GM19463 (cell line): ENCODE data around the gene PPM1E.

Experiments used
- ATAC-seq: cut with Tn5 transposase; IDR thresholded peaks from one replicate; pipeline ENCODE4 v1.9.1; 2021; ENCODE audit warnings: mild to moderate bottlenecking, moderate library complexity; ENCODE audit not compliant: unreplicated experiment

Gene PPM1E

DNA sequence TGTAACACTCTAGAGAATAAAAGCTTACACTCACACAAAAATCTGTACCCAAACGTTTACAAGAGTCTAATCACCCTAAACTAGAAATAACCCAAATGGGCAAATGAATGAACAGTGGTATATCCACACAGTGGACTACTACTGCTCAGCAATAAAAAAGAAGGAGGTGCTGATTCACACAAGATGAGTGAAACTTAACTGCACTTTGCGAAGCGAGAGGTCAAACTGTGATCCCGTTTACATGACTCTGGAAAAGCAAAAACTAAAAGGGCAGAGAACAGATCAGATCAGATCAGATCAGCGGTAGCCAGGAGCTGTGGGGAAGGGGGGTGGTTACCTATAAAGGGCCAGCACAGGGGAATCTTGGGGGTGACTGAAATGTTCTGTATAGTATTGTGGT lies 237.7 kb downstream of the PPM1E start:
- no peak for ATAC-seq

GRCh38 chr17:58995247-58995940 lies 239.7 kb downstream of the PPM1E start:
- no peak for ATAC-seq

DNA sequence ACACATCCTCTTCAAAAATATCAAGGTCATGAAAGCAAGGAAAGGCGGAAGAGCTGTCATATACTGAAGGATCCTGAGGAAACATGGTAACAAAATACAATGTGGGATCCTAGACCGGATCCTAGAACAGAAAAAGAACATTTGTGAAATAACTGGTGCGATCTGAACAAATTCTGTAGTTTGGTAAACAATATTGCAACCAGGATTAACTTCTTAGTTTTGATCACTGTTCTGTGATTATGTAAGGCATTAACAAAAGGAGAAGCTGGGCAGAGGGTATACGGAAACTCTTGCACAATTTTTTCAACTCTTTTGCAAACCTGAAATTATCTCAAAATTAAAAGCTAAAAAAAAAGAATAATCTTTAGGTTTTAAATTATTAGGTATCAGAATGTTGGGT lies 241.3 kb downstream of the PPM1E start:
- no peak for ATAC-seq

- ATAC-seq: no peak
Measured at GRCh38 chr17:58997756-58998553, 242.3 kb downstream of the PPM1E start.

DNA sequence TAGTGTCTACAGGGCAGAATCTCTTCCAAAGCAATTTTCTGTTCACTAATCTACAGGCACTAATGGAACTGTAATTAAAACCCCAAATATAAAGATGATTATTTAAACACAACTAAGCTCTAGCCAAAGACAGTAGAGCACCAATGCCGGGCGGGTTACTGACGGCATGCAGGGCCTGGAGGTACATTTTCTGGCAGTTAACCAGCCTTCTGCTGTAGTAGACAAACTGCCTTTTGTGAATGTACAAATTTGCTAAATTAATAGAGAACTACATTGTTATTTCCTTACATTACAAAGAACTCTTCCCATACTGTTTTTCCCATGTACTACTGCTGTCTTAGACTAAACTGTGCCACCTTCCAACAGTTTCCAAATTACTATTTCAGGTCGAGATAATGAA lies 243.2 kb downstream of the PPM1E start:
- no peak for ATAC-seq

GRCh38 chr17:58999500-58999899 lies 243.8 kb downstream of the PPM1E start:
- ATAC-seq: no peak

- no peak for ATAC-seq
Measured at GRCh38 chr17:59000022-59000421, 244.4 kb downstream of the PPM1E start.

- peak; percentile 97 for ATAC-seq
Measured at GRCh38 chr17:59001158-59001814, 245.6 kb downstream of the PPM1E start.

DNA sequence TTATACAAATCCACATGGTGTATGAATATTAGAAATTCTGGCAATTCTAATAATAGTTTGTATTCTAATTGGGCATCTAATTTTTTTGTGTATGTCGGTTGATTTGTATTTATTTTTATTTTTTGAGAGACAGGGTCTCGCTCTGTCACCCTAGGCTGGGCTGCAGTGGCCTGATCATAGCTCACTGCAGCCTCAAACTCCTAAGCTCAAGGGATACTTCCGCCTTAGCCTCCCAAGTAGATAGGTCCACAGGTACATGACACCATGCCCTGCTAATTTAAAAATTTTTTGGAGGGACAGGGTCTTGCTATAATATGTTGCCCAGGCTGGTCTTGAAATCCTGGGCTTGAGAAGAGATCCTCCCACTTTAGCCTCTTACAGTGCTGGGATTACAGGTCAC lies 246.5 kb downstream of the PPM1E start:
- no peak for ATAC-seq

GRCh38 chr17:59002848-59003247 lies 247.2 kb downstream of the PPM1E start:
- ATAC-seq: no peak

- no peak for ATAC-seq
Measured at GRCh38 chr17:59003860-59004259, 248.2 kb downstream of the PPM1E start.

DNA sequence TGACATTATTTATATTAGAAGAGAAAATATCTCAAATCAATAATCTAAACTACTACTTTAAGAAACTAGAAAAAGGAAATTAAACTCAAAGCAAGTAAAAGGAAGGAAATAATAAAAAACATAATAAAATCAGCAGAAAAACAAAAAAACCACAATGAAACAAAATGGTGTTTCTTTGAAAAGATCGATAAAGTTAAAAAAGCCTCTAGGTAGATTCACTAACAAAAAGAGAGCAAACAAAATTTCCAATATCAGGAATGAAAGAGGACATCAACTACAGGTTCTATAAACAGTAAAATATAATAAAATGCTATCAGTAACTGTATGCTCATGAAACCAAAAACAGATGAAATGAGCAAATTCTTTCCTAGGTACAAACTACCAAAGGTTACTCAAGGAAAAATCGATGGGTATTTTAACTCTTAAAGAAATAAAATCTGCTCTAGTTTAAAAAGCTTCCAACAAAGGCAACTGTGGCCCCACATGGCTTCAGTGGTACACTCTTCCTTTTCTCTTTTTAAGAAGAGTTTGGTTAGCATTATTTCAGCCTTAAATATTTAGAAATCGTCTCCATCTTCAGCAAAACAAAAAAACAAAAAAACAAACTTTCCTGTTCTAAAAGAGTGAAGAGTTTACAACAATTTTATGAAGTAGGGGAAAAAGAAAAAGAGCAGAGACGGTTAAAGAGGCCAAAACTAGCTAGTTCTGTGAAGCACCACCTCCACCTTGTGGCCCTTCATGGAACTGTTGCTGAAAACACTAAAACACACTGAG lies 248.9 kb downstream of the PPM1E start:
- ATAC-seq: no peak

DNA sequence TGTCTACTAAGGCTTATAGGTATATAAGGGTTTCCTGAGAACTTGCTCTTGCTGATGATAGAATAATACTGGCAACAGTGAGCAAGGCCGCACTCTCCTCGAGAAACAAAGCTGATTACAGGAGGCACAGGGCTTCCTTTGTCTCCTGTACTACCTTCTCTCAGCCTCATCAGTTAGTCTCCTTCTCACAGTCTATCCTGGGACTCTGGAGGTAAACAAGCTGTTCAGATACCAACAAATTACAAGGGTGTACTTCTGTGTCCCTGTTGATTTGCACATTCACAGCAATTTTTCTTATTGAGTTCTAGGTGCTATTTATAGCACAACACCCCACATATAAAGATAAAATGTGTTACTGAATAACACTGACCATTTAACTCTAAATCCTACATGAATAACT lies 252.3 kb downstream of the PPM1E start:
- ATAC-seq: no peak

DNA sequence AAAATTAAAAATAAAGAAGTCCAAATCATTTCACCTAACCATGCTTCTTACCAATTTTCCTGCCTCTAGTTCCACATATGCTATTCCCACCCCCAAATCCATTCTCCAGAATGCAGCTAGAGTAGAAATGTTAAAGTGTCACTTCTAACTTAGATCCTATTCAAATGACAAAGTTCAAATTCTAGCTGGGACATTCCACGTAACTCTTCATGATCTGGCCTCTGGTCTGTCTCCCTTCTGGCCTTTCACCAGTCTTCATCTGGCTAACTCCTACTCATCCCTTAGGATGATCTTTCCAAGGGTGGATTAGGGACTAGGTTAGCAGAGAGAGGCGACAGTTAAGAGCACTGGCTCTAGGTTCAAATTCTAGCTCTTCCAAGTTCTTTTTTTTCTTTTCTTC lies 253.1 kb downstream of the PPM1E start:
- ATAC-seq: no peak

- ATAC-seq: no peak
Measured at GRCh38 chr17:59010026-59010425, 254.4 kb downstream of the PPM1E start.

GRCh38 chr17:59011975-59012374 lies 256.3 kb downstream of the PPM1E start:
- ATAC-seq: no peak

DNA sequence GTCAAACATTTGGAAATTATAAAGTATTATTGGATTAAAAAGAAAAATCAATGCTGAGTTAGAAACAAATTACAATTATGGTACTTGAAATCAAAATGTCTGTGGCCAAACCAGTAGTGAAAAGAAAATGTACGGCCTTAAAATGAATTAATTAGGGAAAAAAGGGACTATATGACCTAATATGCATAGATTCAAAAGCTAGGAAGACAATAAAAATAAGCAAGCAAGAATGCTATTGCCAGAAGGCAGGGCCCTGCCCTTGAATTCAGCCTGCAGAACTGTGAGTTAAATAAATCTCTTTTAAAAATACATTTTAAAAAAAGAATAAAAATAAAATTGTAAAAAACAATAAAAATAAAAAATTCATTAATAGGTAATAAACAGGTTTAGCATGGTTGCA lies 262.4 kb downstream of the PPM1E start:
- no peak for ATAC-seq

DNA sequence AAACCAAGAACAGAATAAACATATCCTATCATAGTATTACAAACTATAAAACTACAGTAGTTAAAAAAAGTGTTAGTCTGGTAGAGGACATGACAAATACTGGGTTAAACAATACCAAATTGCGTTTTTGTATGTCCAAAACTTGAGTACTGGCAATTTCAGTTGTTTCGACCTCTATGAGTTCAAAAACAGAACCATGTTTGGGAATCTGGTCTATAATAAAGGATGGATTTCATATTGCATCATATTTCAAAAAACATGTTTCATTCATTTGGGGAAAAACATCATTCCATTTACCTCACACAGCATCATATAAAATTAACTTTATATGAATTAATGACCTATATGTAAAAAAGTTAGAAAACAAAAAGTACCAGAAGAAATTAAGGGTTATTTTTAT lies 269.3 kb downstream of the PPM1E start:
- ATAC-seq: no peak

DNA sequence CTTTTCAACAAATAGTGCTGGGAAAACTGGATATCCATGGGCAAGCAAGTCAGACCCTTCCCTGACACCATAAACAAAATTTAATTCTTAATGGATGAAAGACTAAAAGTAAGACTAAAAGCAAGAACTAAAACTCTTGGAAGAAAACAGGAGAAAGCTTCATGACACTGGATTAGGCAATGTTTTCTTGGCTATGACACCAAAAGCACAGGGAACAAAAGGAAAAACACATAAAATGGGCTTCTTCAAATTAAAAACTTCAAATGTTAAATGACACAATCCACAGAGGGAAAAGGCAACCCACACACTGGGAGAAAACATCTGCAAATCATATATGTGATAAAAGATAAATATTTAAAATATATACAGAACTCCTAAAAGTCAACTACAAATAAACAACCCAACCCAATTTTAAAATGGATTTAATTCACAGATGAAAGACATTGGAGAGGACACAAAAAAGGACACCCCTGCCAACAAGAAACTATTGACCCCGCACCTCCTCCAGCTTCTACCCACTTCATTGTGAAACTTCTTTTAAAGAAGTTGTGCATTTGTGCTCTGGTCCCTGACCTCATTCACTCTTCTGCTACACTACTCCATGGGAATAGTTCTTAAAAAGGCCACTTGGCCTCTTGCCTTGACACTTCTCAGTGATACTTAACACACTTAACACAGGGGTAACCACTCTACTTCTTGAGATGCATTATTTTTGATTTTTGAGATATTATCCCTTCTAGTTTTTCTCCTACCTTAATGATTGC lies 270.7 kb downstream of the PPM1E start:
- no peak for ATAC-seq

DNA sequence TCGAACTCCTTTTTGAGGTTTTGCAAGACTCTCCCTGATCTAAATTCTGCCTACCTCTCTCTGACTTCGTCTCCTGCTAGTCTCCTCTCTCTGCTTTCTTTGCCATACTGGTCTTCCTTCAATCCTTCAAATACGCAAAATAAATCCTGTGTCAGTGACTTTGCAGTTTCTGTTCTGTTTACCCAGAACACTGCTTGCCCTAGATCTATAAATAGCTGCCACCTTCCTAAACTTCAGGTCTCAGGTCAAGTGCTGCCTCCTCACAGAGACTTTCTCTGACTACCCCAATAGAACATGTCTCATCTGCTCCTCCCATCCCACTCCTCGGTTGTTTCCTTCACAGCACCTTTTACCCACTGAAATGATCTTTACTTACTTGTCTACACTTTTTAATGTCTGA lies 272.1 kb downstream of the PPM1E start:
- ATAC-seq: no peak

GRCh38 chr17:59028328-59028727 lies 272.7 kb downstream of the PPM1E start:
- no peak for ATAC-seq
